SH-SY5Y (cell line): ENCODE measurements around the gene KIF2A.

Experiments used
- GATA2 ChIP-seq: IDR thresholded peaks from 2 replicates; pipeline ENCODE4 v1.6.1; 2011; ENCODE audit warnings: mild to moderate bottlenecking, low read depth, low read length
- GATA3 ChIP-seq: IDR thresholded peaks from 2 replicates; pipeline ENCODE4 v1.6.1; 2011; ENCODE audit warnings: low read depth, mild to moderate bottlenecking, low read length, moderate library complexity

- TF ChIP-seq GATA2 (no peak), GATA3 (no peak)
Measured at GRCh38 chr5:62314213-62314830, 8.3 kb downstream of the KIF2A start.
